H9 (cell line): ENCODE data around the gene ADAD2. TPM values are rescaled to one million over a fixed set of nuclear protein-coding genes. Genes with fewer than 3 reads are reported as not detected.

Experiments
- DNase-seq: peaks from one replicate; pipeline ENCODE4 v3.0.0-alpha.2; 2017
- H2AFZ ChIP-seq: one replicate; pipeline ENCODE4 v1.6.1; 2013; ENCODE audit warnings: mild to moderate bottlenecking, low read length, control low read depth, moderate library complexity
- H2AK5ac ChIP-seq: 2 replicates; pipeline ENCODE4 v1.6.1; 2013; ENCODE audit warnings: low read length, control low read depth, mixed read lengths; ENCODE audit not compliant: insufficient read length
- H2BK120ac ChIP-seq: one replicate; pipeline ENCODE4 v1.6.1; 2013; ENCODE audit warnings: low read depth, mild to moderate bottlenecking, low read length, control low read depth, inconsistent platforms; ENCODE audit not compliant: poor library complexity, severe bottlenecking
- H2BK12ac ChIP-seq: 2 replicates; pipeline ENCODE4 v1.6.1; 2013; ENCODE audit warnings: low read length, control low read depth, mixed read lengths, low read depth; ENCODE audit not compliant: insufficient read length
- H2BK15ac ChIP-seq: 2 replicates; pipeline ENCODE4 v1.6.1; 2013; ENCODE audit warnings: low read depth, low read length, control low read depth
- H2BK20ac ChIP-seq: one replicate; pipeline ENCODE4 v1.6.1; 2013; ENCODE audit warnings: low read depth, mild to moderate bottlenecking, low read length, control low read depth, inconsistent platforms; ENCODE audit not compliant: poor library complexity, severe bottlenecking
- H2BK5ac ChIP-seq: 2 replicates; pipeline ENCODE4 v1.6.1; 2013; ENCODE audit warnings: low read length, control low read depth, mixed read lengths; ENCODE audit not compliant: insufficient read length
- H3K14ac ChIP-seq: 2 replicates; pipeline ENCODE4 v1.6.1; 2013; ENCODE audit warnings: low read length, control low read depth; ENCODE audit not compliant: insufficient read depth
- H3K18ac ChIP-seq: 2 replicates; pipeline ENCODE4 v1.6.1; 2013; ENCODE audit warnings: low read depth, mild to moderate bottlenecking, mixed read lengths, low read length, control low read depth; ENCODE audit not compliant: insufficient read length
- H3K23ac ChIP-seq: 2 replicates; pipeline ENCODE4 v1.6.1; 2013; ENCODE audit warnings: low read length, control low read depth, mixed read lengths, low read depth; ENCODE audit not compliant: insufficient read length
- H3K23me2 ChIP-seq: 2 replicates; pipeline ENCODE4 v1.6.1; 2013; ENCODE audit warnings: low read depth, mild to moderate bottlenecking, mixed read lengths, low read length, control low read depth; ENCODE audit not compliant: insufficient read length, poor library complexity, severe bottlenecking
- H3K27ac ChIP-seq: 2 replicates; pipeline ENCODE4 v1.5.1; 2013; ENCODE audit warnings: low read length, control low read depth, mixed read lengths, low read depth; ENCODE audit not compliant: insufficient read length
- H3K27me3 ChIP-seq: 2 replicates; pipeline ENCODE4 v1.6.1; 2013; ENCODE audit warnings: low read length, control low read depth, inconsistent platforms; ENCODE audit not compliant: insufficient read depth
- H3K4ac ChIP-seq: 2 replicates; pipeline ENCODE4 v1.6.1; 2013; ENCODE audit warnings: low read depth, mild to moderate bottlenecking, control low read depth, inconsistent platforms, low read length, moderate library complexity
- H3K4me1 ChIP-seq: 2 replicates; pipeline ENCODE4 v1.6.1; 2013; ENCODE audit warnings: low read length, control low read depth, inconsistent platforms; ENCODE audit not compliant: insufficient read depth
- H3K4me2 ChIP-seq: 2 replicates; pipeline ENCODE4 v1.6.1; 2013; ENCODE audit warnings: low read length, control low read depth, mixed read lengths; ENCODE audit not compliant: insufficient read length, insufficient read depth
- H3K56ac ChIP-seq: 2 replicates; pipeline ENCODE4 v1.6.1; 2013; ENCODE audit warnings: low read depth, mild to moderate bottlenecking, mixed read lengths, low read length, control low read depth; ENCODE audit not compliant: insufficient read length
- H3K79me1 ChIP-seq: 2 replicates; pipeline ENCODE4 v1.6.1; 2013; ENCODE audit warnings: low read depth, mild to moderate bottlenecking, moderate library complexity, low read length, control low read depth, inconsistent platforms; ENCODE audit not compliant: insufficient read depth, poor library complexity, severe bottlenecking
- H3K79me2 ChIP-seq: 2 replicates; pipeline ENCODE4 v1.6.1; 2013; ENCODE audit warnings: low read length, control low read depth, inconsistent platforms; ENCODE audit not compliant: insufficient read depth
- H3K9ac ChIP-seq: 2 replicates; pipeline ENCODE4 v1.6.1; 2013; ENCODE audit warnings: low read length, control low read depth, mixed read lengths; ENCODE audit not compliant: insufficient read length; ENCODE audit errors: extremely low read depth
- H3K9me3 ChIP-seq: one replicate; pipeline ENCODE4 v1.6.1; 2013; ENCODE audit warnings: low read depth, low read length, inconsistent platforms; ENCODE audit not compliant: control insufficient read depth
- H3T11ph ChIP-seq: one replicate; pipeline ENCODE4 v1.6.1; 2013; ENCODE audit warnings: mild to moderate bottlenecking, low read length, control low read depth, inconsistent platforms
- H4K20me1 ChIP-seq: one replicate; pipeline ENCODE4 v1.6.1; 2013; ENCODE audit not compliant: control insufficient read depth, insufficient read length, insufficient read depth
- H4K5ac ChIP-seq: 2 replicates; pipeline ENCODE4 v1.6.1; 2013; ENCODE audit warnings: low read depth, mild to moderate bottlenecking, mixed read lengths, low read length, control low read depth; ENCODE audit not compliant: insufficient read length
- H4K8ac ChIP-seq: replicated peaks from 2 replicates; pipeline ENCODE4 v1.6.1; 2013; ENCODE audit warnings: low read length, control low read depth, mixed read lengths, low read depth; ENCODE audit not compliant: insufficient read length
- H4K91ac ChIP-seq: 2 replicates; pipeline ENCODE4 v1.6.1; 2013; ENCODE audit warnings: low read depth, mild to moderate bottlenecking, moderate library complexity, mixed read lengths, low read length, control low read depth; ENCODE audit not compliant: insufficient read length
- H3K27ac Mint-ChIP-seq, 3 experiments: 2 replicates in 2 of 3; 3 replicates in 1 of 3; pipeline ENCODE4 v1.8.0; 2020 to 2021; ENCODE audit warnings: mixed read lengths in 3 of 3, mild to moderate bottlenecking in 1 of 3, moderate library complexity in 1 of 3
- H3K27me3 Mint-ChIP-seq: 2 replicates; pipeline ENCODE4 v1.8.0; 2021; ENCODE audit warnings: low read depth, mild to moderate bottlenecking, moderate library complexity, mixed read lengths
- H3K36me3 Mint-ChIP-seq, 3 experiments: 2 replicates in 2 of 3; 3 replicates in 1 of 3; pipeline ENCODE4 v1.8.0; 2020 to 2021; ENCODE audit warnings: low read depth in 3 of 3, mixed read lengths in 3 of 3; ENCODE audit not compliant: insufficient read depth in 1 of 3
- H3K4me1 Mint-ChIP-seq, 2 experiments: 2 replicates each; pipeline ENCODE4 v1.8.0; 2020; ENCODE audit warnings: mixed read lengths in 2 of 2
- H3K4me3 Mint-ChIP-seq, 2 experiments: 2 replicates in 1 of 2; 3 replicates in 1 of 2; pipeline ENCODE4 v1.8.0; 2020 to 2021; ENCODE audit warnings: mild to moderate bottlenecking in 2 of 2, mixed read lengths in 2 of 2, moderate library complexity in 1 of 2
- H3K9me3 Mint-ChIP-seq, 2 experiments: 2 replicates in 1 of 2; 3 replicates in 1 of 2; pipeline ENCODE4 v1.8.0; 2020; ENCODE audit warnings: mild to moderate bottlenecking in 2 of 2, mixed read lengths in 2 of 2, moderate library complexity in 1 of 2
- WGBS: extraction: QIAGEN DNeasy Blood & Tissue Kit; methylation state at CpG from one replicate; pipeline ENCODE4 v1.1.7; 2013; ENCODE audit warnings: missing lambda C conversion rate, low lambda C conversion rate, mixed read lengths; ENCODE audit not compliant: insufficient read length; ENCODE audit errors: extremely low coverage; 5-methylcytosine and 5-hydroxymethylcytosine counted together
- total RNA-seq: library from RNA; stranded (reverse); gene quantifications from 2 replicates; pipeline ENCODE4 v1.2.1, GENCODE V29; 2021
- TF ChIP-seq, protein P1 (sequence below): fragments of 200-600 bp; sonication (generic); conservative IDR thresholded peaks from 3 replicates; pipeline ENCODE4 v1.8.0; 2021; ENCODE audit warnings: antibody characterized with exemption, mild to moderate bottlenecking

ADAD2 gene
- total RNA-seq, 1 experiment from 2014 or later = 1.0 TPM

DNA sequence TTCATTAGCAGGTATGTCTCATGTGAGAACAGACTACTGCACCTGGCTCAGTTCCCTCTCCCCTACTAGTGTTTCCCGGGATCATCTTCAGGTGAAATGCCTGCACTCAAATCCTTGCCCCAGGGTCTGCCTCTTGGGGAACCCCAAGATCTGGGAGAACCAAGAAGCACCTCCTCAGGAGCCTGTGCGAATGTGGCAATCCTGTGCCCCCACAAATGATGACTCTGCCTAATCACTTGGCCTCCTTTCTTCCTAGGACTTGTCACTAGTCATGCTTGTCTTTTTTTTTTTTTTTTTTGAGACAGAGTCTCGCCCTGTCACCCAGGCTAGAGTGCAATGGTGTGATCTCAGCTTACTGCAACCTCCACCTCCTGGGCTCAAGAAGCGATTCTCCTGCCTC is 21.7 kb downstream of the ADAD2 start:
- no peak overlapping the region for H2AFZ ChIP-seq

More for the DNA sequence above, 21.7 kb downstream of the ADAD2 start:
- Histone ChIP-seq H4K8ac (no peak overlapping the region), H3K27ac (no peak overlapping the region), H2BK20ac (no peak overlapping the region), H3K79me1 (no peaks in the 10 kb centered on the region), H2BK5ac (no peak overlapping the region), H3K14ac (no peak overlapping the region), H3K79me2 (no peaks in the 10 kb centered on the region), H3K56ac (no peak overlapping the region), H2BK12ac (no peak overlapping the region), H3K4me2 (no peak overlapping the region), H3T11ph (no peak overlapping the region), H4K91ac (no peak overlapping the region), H4K20me1 (no peaks in the 10 kb centered on the region), H3K18ac (no peak overlapping the region), H3K9ac (no peak overlapping the region), H2BK15ac (no peak overlapping the region), H3K23me2 (no peaks in the 10 kb centered on the region), H3K4ac (no peak overlapping the region), H3K23ac (no peak overlapping the region), H3K27me3 (no peaks in the 10 kb centered on the region; the same call in 1 of the 2 replicates), H4K5ac (no peak overlapping the region), H3K4me1 (no peaks in the 10 kb centered on the region), H2BK120ac (no peak overlapping the region), H2AK5ac (no peak overlapping the region), H3K9me3 (no peaks in the 10 kb centered on the region)
- peaks cover 5 to 12% of the 10 kb centered on the region in 2 experiments for H3K4me1 Mint-ChIP-seq
- no CpG with 5 or more reads among the region's 4 CpGs for WGBS
- TF ChIP-seq, protein P1, sequence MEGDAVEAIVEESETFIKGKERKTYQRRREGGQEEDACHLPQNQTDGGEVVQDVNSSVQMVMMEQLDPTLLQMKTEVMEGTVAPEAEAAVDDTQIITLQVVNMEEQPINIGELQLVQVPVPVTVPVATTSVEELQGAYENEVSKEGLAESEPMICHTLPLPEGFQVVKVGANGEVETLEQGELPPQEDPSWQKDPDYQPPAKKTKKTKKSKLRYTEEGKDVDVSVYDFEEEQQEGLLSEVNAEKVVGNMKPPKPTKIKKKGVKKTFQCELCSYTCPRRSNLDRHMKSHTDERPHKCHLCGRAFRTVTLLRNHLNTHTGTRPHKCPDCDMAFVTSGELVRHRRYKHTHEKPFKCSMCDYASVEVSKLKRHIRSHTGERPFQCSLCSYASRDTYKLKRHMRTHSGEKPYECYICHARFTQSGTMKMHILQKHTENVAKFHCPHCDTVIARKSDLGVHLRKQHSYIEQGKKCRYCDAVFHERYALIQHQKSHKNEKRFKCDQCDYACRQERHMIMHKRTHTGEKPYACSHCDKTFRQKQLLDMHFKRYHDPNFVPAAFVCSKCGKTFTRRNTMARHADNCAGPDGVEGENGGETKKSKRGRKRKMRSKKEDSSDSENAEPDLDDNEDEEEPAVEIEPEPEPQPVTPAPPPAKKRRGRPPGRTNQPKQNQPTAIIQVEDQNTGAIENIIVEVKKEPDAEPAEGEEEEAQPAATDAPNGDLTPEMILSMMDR = no peak
- no peak for DNase-seq
- no peak overlapping the region for H3K4me3 Mint-ChIP-seq
- H3K36me3 Mint-ChIP-seq = no peaks in the 10 kb centered on the region
- peaks cover 3% of the 10 kb centered on the region; the same call in 1 of the 2 replicates for H3K27me3 Mint-ChIP-seq
- no peaks in the 10 kb centered on the region for H3K9me3 Mint-ChIP-seq
- no peak overlapping the region for H3K27ac Mint-ChIP-seq
